Activated CD4-positive, alpha-beta T cell treated with anti-CD3 and anti-CD28 coated beads, Interleukin-2, Interleukin-4, amounts not matched to agents 100 ng/mL and 50 ng/mL, durations not matched to agents 16 hours and 8 hours (primary cell): Measurements from ENCODE around the gene TTC14.

ENCODE experiments used
- DNase-seq: peaks from one replicate; pipeline ENCODE4 v3.0.0-alpha.2; 2020; ENCODE audit warnings: low spot score

Gene TTC14

GRCh38 chr3:180633722-180634121 lies 31.8 kb downstream of the TTC14 start:
- no peak for DNase-seq

GRCh38 chr3:180640987-180641386 lies 39.0 kb downstream of the TTC14 start:
- DNase-seq = no peak

- no peak for DNase-seq
Observed at GRCh38 chr3:180646187-180646790, 44.3 kb downstream of the TTC14 start.

- DNase-seq = no peak
Observed at GRCh38 chr3:180656406-180656805, 54.4 kb downstream of the TTC14 start.

- no peak for DNase-seq
Observed at GRCh38 chr3:180657094-180657493, 55.1 kb downstream of the TTC14 start.
